Testis (tissue), 3 donors: ENCODE measurements around the gene LRIT3. TPM values are rescaled to one million over a fixed set of nuclear protein-coding genes. Genes with fewer than 3 reads are reported as not detected.
"Not testable (repeated sequence)": the region's sequence is repeated elsewhere in the genome, so short reads cannot be mapped to it uniquely, and the experiment has no call there.

ENCODE experiments used
- DNase-seq: peaks from one replicate; pipeline ENCODE4 v3.0.0-alpha.2; 2019
- H3K27ac ChIP-seq, 2 donors: fragments of 200-600 bp; sonication (generic); one replicate each; pipeline ENCODE4 v1.5.1; 2019
- H3K27me3 ChIP-seq: fragments of 200-600 bp; sonication (generic); one replicate; pipeline ENCODE4 v1.5.1; 2019
- H3K36me3 ChIP-seq: fragments of 200-600 bp; sonication (generic); one replicate; pipeline ENCODE4 v1.5.1; 2017; ENCODE audit warnings: low read depth; ENCODE audit errors: missing control alignments
- H3K4me1 ChIP-seq: fragments of 200-600 bp; sonication (generic); one replicate; pipeline ENCODE4 v1.5.1; 2019
- H3K4me3 ChIP-seq, 2 donors: fragments of 200-600 bp; sonication (generic); one replicate each; pipeline ENCODE4 v1.5.1; 2017 to 2019
- H3K9me3 ChIP-seq: fragments of 200-600 bp; sonication (generic); one replicate; pipeline ENCODE4 v1.5.1; 2017
- POLR2A ChIP-seq: fragments of 450-650 bp; IDR thresholded peaks from one replicate; pipeline ENCODE4 v1.6.1; 2017; ENCODE audit warnings: antibody characterized with exemption, mild to moderate bottlenecking, moderate library complexity
- whole genome bisulfite sequencing, 2 donors: methylation state at CpG; one replicate each; pipeline ENCODE4 v1.1.5; 2018; 5-methylcytosine and 5-hydroxymethylcytosine counted together
- intact Hi-C: fragments of 100-400 bp; cut with DNase I; formaldehyde crosslinking; loops from one replicate; pipeline ENCODE4 v1.15.1; 2023; ENCODE audit warnings: low total_unique reads
- polyA plus RNA-seq: library from polyadenylated mRNA; stranded (reverse); fragments of 350-450 nt; fragmentation: Illumina TruSeq; extraction: RNeasy Lipid Tissue Mini Kit (QIAGEN cat#74804); gene quantifications from one replicate; pipeline ENCODE4 v1.2.3, GENCODE V29; 2014; ENCODE audit warnings: low read depth, low replicate concordance; ENCODE audit not compliant: insufficient read depth
- total RNA-seq, 2 donors: library from RNA; depleted of rRNA; stranded (reverse); fragments of >200 nt; gene quantifications; one replicate each; pipeline ENCODE4 v1.2.3, GENCODE V29; 2016
- TF ChIP-seq, protein P1 (sequence below), 3 experiments: fragments of 450-650 bp in 2 of 3; fragments of 200-600 bp in 1 of 3; sonication (generic) in 1 of 3; IDR thresholded peaks; one replicate each; pipeline ENCODE4 v1.5.1; 2016 to 2019; ENCODE audit warnings: antibody characterized with exemption in 3 of 3, mild to moderate bottlenecking in 2 of 3, moderate library complexity in 1 of 3

LRIT3 gene
- total and polyA plus RNA-seq, 3 donors from 2014 or later = 0.37 to 1.2 (median 0.73) TPM

DNA sequence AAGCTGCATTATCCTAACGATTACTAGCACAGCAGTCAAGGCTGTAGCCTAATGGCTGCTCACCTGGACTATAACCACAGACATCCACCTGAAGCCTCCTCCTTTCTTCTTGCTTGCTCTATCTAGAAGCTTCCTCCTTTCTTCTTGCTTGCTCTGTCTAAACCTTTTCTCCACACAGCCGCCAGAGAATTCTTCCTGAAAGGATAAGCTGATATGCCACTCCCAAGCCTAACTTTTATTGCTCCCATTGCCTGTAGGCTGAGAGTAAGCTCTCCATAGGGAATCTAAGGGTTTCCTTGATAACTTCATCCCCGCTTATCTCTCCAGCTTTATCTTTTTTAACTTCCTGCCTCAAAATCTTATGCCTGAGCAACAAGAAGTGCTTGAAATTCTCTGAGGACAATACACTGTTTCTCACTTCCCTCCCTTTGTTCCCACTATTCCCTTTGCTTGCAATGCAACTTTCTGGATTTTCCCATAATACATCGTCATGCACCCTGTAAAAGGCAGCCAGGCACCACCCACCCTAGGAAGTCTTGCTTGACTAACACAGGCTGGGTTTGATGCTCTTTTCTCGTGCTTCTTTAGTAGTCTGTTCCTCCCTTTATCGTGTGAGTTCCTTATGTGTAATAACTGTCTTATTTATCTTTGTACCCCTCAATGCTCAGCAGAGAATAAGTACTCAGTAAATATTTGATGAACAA lies 1.4 kb upstream of the LRIT3 start:
- H3K36me3 ChIP-seq = no peaks in the 10 kb centered on the region
- no peak for DNase-seq
- no peak overlapping the region for H3K4me3 ChIP-seq
- intact Hi-C loops = no loop called here
- TF ChIP-seq POLR2A = no peak
- TF ChIP-seq, protein P1, sequence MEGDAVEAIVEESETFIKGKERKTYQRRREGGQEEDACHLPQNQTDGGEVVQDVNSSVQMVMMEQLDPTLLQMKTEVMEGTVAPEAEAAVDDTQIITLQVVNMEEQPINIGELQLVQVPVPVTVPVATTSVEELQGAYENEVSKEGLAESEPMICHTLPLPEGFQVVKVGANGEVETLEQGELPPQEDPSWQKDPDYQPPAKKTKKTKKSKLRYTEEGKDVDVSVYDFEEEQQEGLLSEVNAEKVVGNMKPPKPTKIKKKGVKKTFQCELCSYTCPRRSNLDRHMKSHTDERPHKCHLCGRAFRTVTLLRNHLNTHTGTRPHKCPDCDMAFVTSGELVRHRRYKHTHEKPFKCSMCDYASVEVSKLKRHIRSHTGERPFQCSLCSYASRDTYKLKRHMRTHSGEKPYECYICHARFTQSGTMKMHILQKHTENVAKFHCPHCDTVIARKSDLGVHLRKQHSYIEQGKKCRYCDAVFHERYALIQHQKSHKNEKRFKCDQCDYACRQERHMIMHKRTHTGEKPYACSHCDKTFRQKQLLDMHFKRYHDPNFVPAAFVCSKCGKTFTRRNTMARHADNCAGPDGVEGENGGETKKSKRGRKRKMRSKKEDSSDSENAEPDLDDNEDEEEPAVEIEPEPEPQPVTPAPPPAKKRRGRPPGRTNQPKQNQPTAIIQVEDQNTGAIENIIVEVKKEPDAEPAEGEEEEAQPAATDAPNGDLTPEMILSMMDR (IDR thresholded peaks at IDR 0.05) = no peak
- no peaks in the 10 kb centered on the region for H3K4me1 ChIP-seq
- H3K9me3 ChIP-seq = no peaks in the 10 kb centered on the region
- H3K27me3 ChIP-seq = no peaks in the 10 kb centered on the region
- no peak overlapping the region for H3K27ac ChIP-seq
- 59 to 65% methylated on average over 6 of the region's 6 CpGs for WGBS, 2 donors

DNA sequence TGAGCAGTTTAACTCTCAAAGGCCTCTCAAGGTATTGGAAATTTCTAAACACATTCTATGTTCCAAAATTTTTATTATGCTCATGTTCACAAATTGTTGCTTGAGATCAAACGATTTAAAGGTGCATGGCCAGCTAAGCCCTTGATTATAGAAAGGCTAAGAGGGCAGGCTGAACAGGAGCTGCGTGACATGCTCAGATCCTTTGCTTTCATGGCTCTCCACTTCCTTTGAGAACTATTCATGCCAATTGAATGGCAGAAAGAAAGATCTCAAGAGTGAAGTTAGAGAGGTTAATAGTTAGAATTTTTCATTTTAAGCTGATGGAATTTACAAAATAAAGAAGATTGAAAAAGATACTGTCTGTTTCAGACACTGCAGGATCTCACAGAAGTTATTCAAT lies 594 bp downstream of the LRIT3 start:
- no peak for DNase-seq
- TF ChIP-seq, protein P1 (IDR thresholded peaks at IDR 0.05) = no peak
- TF ChIP-seq POLR2A = no peak
- no peaks in the 10 kb centered on the region for H3K9me3 ChIP-seq
- H3K36me3 ChIP-seq = no peaks in the 10 kb centered on the region
- H3K4me1 ChIP-seq = no peaks in the 10 kb centered on the region
- no peaks in the 10 kb centered on the region for H3K27me3 ChIP-seq
- intact Hi-C loops = no loop called here
- WGBS, 2 donors = 89 to 93% methylated on average over 2 of the region's 2 CpGs
- H3K27ac ChIP-seq = no peak overlapping the region
- H3K4me3 ChIP-seq = no peak overlapping the region

DNA sequence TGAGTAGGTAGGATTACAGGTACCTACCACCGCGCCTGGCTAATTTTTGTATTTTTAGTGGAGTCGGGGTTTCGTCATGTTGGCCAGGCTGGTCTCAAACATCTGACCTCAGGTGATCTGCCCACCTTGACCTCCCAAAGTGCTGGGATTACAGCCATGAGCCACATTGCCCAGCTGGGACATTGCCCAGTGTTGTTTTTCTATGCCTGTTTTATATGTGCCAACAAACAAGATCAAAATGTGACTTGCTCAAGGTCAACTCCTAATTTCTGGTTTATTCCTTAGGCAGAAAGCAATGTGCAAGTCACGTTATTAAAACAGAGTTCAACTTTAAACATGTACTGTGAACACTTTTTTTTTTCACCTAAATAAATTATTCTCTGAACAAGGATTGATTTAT lies 2.7 kb downstream of the LRIT3 start:
- intact Hi-C loops = no loop called here
- no peak for TF ChIP-seq POLR2A
- TF ChIP-seq, protein P1 (IDR thresholded peaks at IDR 0.05) = no peak
- Histone ChIP-seq H3K36me3 (no peaks in the 10 kb centered on the region), H3K27ac (no peak overlapping the region), H3K27me3 (no peaks in the 10 kb centered on the region), H3K4me3 (no peak overlapping the region), H3K9me3 (no peaks in the 10 kb centered on the region), H3K4me1 (no peaks in the 10 kb centered on the region)
- DNase-seq = no peak
- 69 to 79% methylated on average over 4 to 5 of the region's 5 CpGs for WGBS, 2 donors

DNA sequence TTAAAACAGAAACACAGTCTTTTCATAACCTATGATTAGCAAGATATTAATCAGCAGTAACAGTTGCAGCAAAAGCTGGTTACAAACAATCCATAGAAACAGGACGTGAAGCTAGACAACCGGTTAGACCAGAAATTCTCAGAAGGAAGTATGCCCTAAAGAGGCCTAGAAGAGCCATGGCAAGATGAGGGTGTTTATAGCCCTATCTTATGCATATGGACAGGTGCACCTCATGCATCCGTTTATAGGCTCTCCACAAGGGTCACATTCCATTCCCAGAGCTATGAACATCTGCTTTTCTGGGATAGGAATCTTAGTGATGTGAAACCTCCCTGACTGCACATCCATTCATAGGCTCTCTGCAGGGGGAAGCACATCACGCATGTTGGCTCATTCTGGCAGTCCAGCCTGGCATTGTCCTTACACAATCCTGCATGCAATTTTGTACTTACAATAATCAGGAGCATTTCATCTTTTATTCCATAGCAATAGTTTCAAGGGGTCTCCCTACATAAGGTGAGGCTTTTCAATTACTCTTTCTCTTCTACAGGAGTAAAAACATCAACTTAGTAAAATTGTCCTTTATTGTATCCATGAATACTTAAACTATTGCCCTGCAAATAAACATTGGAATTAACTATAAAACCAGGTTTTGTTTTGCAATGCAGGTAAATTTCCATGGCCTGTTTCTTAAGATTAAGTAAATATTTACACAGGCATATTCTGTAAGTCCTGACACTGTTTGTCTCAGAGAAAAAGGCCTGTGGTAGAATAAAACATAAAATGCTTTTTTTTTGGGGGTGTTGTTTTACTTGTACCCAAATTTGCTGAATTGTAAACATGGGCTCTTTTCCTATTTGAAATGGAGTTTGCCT lies 11.8 kb downstream of the LRIT3 start:
- WGBS, 2 donors = 95 to 96% methylated on average over 4 of the region's 4 CpGs
- H3K27ac ChIP-seq, intact Hi-C loops, H3K4me3 ChIP-seq, H3K9me3 ChIP-seq, H3K36me3 ChIP-seq, H3K27me3 ChIP-seq, H3K4me1 ChIP-seq, DNase-seq: not testable (repeated sequence)

DNA sequence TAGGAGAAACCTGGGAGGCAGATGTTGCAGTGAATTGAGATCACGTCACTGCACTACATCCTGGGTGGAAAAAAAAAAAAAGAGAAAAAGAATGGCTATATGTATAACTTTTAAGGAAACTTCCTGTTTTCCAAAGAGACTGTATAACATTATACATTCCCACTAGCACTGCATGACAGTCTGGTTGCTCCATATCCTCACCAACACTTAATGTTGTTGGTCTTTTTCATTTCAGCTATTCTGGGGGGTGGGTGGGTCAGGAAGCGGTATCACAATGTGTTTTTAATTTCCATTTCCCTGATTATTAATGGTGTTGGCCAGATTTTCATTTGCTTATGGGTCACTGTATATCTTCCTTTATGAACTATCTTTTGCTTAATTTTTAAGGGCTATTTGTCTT lies 13.4 kb downstream of the LRIT3 start:
- H3K4me1 ChIP-seq = no peaks in the 10 kb centered on the region
- H3K36me3 ChIP-seq = no peaks in the 10 kb centered on the region
- intact Hi-C loops = no loop called here
- H3K27me3 ChIP-seq = no peaks in the 10 kb centered on the region
- TF ChIP-seq, protein P1 (IDR thresholded peaks at IDR 0.05) = no peak
- TF ChIP-seq POLR2A = no peak
- no peak overlapping the region for H3K27ac ChIP-seq
- H3K9me3 ChIP-seq = no peaks in the 10 kb centered on the region
- no peak overlapping the region for H3K4me3 ChIP-seq
- WGBS, 2 donors = 91 to 96% methylated on average over 2 of the region's 2 CpGs
- no peak for DNase-seq
